OCI-LY1 (cell line): ENCODE data around the gene USP16.

ENCODE experiments used
- EZH2 ChIP-seq: fragments of 200-600 bp; sonication (generic), shearing (Covaris generic); IDR thresholded peaks from 2 replicates; pipeline ENCODE4 v1.8.0; 2017; ENCODE audit warnings: borderline replicate concordance, mixed run types, mild to moderate bottlenecking, antibody characterized with exemption, low read length, moderate library complexity, mixed read lengths
- TF ChIP-seq, protein P1 (sequence below): fragments of 200-600 bp; sonication (generic), shearing (Covaris generic); IDR thresholded peaks from 2 replicates; pipeline ENCODE4 v1.5.1; 2017; ENCODE audit warnings: mild to moderate bottlenecking, antibody characterized with exemption, low read length, moderate library complexity, mixed read lengths

DNA sequence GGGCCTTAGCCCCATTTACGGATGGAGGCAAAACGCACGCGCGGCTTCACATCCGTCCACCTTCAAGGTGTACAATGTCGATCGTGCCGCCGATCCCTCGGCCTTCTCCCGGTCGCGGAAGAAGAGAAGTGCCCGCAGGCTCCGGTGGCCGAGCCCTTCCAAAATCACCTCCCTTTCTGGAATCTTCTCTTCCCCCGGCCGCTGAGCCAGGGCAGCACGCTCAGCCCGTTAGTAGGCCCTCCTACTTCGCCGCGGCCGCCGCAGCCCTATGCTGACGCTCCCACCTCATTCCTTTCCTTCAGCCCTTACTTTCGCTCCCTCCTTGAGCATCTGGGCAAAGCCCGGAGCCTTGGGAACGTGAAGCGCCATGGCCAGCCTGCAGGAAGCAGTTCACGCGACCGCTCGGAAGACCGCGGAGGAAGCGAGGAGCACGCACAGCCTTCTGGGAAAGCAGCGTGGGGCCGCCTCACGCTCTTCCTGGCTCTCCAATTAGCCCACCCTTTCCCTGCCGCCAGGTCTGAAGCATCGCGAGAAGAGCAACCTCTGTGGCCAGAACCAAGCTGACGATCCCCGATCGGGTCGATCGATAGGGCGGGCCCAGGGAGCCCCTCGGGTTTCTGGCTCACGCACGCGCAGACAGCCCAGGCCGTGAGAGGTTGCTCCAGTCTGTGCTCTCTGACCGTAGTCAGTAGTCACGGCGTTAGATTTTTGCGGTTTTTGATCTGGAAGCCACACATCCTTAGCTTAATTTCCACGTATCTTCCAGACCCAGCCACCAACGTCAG, 48.9 kb downstream of the USP16 start, which contains the start of gene CCT8:
- TF ChIP-seq, protein P1, sequence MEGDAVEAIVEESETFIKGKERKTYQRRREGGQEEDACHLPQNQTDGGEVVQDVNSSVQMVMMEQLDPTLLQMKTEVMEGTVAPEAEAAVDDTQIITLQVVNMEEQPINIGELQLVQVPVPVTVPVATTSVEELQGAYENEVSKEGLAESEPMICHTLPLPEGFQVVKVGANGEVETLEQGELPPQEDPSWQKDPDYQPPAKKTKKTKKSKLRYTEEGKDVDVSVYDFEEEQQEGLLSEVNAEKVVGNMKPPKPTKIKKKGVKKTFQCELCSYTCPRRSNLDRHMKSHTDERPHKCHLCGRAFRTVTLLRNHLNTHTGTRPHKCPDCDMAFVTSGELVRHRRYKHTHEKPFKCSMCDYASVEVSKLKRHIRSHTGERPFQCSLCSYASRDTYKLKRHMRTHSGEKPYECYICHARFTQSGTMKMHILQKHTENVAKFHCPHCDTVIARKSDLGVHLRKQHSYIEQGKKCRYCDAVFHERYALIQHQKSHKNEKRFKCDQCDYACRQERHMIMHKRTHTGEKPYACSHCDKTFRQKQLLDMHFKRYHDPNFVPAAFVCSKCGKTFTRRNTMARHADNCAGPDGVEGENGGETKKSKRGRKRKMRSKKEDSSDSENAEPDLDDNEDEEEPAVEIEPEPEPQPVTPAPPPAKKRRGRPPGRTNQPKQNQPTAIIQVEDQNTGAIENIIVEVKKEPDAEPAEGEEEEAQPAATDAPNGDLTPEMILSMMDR = no peak
- TF ChIP-seq EZH2 = no peak
